ENCODE results near the gene ALMS1. TPM values are rescaled to one million over a fixed set of nuclear protein-coding genes. Genes with fewer than 3 reads are reported as not detected.

ALMS1 gene
- polyA plus RNA-seq, 2 of the 4 experiments (the other 2 are of a cell fraction), result 5.2 to 13.5 TPM

- H3K4me1 ChIP-seq, result no peaks in the 10 kb centered on the region
- CTCF ChIA-PET, result interaction anchor here (0.8 kb wide), 1 partner anchor 93 kb away, joined by 3 read pairs; no protein-coding TSS in a partner anchor
- no peak overlapping the region for H3K4me2 ChIP-seq
- no peak overlapping the region for H3K27ac ChIP-seq
- POLR2A ChIA-PET, result no interaction called here
- no peak overlapping the region for H3K4me3 ChIP-seq
- no peaks in the 10 kb centered on the region for H3K9me3 ChIP-seq
- FAIRE-seq, result no peak
- no peak for DNase-seq (ENCODE audit: low read depth in 1 of 2, low spot score in 1 of 2)
- ATAC-seq, result no peak
- WGBS (ENCODE audit: missing lambda C conversion rate), result 88% methylated on average over 5 of the region's 5 CpGs
- TF ChIP-seq HOXA7 (CRISPR knock-in tag; IDR thresholded peaks at IDR 0.05) (no peak), JUN (IDR thresholded peaks at IDR 0.05) (no peak), NPAS2 (CRISPR knock-in tag; IDR thresholded peaks at IDR 0.05; ENCODE audit: borderline replicate concordance) (no peak), KDM5A (IDR thresholded peaks at IDR 0.05) (no peak), PBX3 (IDR thresholded peaks at IDR 0.05) (no peak), HDAC2 (IDR thresholded peaks at IDR 0.05) (no peak), HEYL (CRISPR knock-in tag; IDR thresholded peaks at IDR 0.05) (no peak), GATA3 (IDR thresholded peaks at IDR 0.05; ENCODE audit: borderline replicate concordance) (no peak), MAZ (IDR thresholded peaks at IDR 0.05; ENCODE audit: borderline replicate concordance, low read depth, low read length) (no peak), SMC3 (IDR thresholded peaks at IDR 0.05) (no peak), RNF2 (IDR thresholded peaks at IDR 0.05; ENCODE audit: borderline replicate concordance, low read depth) (no peak)
- TF ChIP-seq, protein P1, sequence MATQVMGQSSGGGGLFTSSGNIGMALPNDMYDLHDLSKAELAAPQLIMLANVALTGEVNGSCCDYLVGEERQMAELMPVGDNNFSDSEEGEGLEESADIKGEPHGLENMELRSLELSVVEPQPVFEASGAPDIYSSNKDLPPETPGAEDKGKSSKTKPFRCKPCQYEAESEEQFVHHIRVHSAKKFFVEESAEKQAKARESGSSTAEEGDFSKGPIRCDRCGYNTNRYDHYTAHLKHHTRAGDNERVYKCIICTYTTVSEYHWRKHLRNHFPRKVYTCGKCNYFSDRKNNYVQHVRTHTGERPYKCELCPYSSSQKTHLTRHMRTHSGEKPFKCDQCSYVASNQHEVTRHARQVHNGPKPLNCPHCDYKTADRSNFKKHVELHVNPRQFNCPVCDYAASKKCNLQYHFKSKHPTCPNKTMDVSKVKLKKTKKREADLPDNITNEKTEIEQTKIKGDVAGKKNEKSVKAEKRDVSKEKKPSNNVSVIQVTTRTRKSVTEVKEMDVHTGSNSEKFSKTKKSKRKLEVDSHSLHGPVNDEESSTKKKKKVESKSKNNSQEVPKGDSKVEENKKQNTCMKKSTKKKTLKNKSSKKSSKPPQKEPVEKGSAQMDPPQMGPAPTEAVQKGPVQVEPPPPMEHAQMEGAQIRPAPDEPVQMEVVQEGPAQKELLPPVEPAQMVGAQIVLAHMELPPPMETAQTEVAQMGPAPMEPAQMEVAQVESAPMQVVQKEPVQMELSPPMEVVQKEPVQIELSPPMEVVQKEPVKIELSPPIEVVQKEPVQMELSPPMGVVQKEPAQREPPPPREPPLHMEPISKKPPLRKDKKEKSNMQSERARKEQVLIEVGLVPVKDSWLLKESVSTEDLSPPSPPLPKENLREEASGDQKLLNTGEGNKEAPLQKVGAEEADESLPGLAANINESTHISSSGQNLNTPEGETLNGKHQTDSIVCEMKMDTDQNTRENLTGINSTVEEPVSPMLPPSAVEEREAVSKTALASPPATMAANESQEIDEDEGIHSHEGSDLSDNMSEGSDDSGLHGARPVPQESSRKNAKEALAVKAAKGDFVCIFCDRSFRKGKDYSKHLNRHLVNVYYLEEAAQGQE (IDR thresholded peaks at IDR 0.05), result no peak
These were observed 180.7 kb downstream of the ALMS1 start for GRCh38 chr2:73566288-73566878.

GRCh38 chr2:73575261-73575660 lies 189.6 kb downstream of the ALMS1 start:
- Histone ChIP-seq H3K9me3 (no peaks in the 10 kb centered on the region), H3K4me3 (no peak overlapping the region), H3K4me2 (no peak overlapping the region), H3K27ac (no peak overlapping the region), H3K4me1 (no peaks in the 10 kb centered on the region)
- 90% methylated on average over 2 of the region's 2 CpGs for WGBS (ENCODE audit: missing lambda C conversion rate)
- no peak for DNase-seq (ENCODE audit: low read depth in 1 of 2, low spot score in 1 of 2)
- no peak for FAIRE-seq
- POLR2A ChIA-PET, result no interaction called here
- no peak for TF ChIP-seq NFE2L2 (conservative IDR thresholded peaks at IDR 0.05; ENCODE audit: low read length)
- TF ChIP-seq NPAS2 (CRISPR knock-in tag; IDR thresholded peaks at IDR 0.05; ENCODE audit: borderline replicate concordance), result no peak
- TF ChIP-seq ZNF302 (CRISPR knock-in tag; IDR thresholded peaks at IDR 0.05), result no peak
- TF ChIP-seq USF2 (IDR thresholded peaks at IDR 0.05), result no peak
- TF ChIP-seq, protein P2, sequence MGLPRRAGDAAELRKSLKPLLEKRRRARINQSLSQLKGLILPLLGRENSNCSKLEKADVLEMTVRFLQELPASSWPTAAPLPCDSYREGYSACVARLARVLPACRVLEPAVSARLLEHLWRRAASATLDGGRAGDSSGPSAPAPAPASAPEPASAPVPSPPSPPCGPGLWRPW (IDR thresholded peaks at IDR 0.05), result no peak
- TF ChIP-seq MYC (IDR thresholded peaks at IDR 0.05; ENCODE audit: borderline replicate concordance, low read length), result no peak
- no peak for TF ChIP-seq E2F6 (IDR thresholded peaks at IDR 0.05; ENCODE audit: borderline replicate concordance, low read depth)
- no peak for TF ChIP-seq RCOR1 (IDR thresholded peaks at IDR 0.05; ENCODE audit: low read depth, low read length)
- ATAC-seq, result no peak
- CTCF ChIA-PET, result no interaction called here
